MM.1S (cell line): ENCODE measurements around the gene TUBA3E.

Experiments
- EZH2 ChIP-seq: fragments of 300-600 bp; sonication (generic); optimal IDR thresholded peaks from 2 replicates; pipeline ENCODE3; 2017; ENCODE audit warnings: low read depth, mild to moderate bottlenecking, antibody characterized with exemption, low read length, mixed read lengths
- TF ChIP-seq, protein P1 (sequence below): fragments of 300-600 bp; sonication (generic); IDR thresholded peaks from 2 replicates; pipeline ENCODE4 v1.5.1; 2016; ENCODE audit warnings: antibody characterized with exemption, low read length, mixed read lengths

DNA sequence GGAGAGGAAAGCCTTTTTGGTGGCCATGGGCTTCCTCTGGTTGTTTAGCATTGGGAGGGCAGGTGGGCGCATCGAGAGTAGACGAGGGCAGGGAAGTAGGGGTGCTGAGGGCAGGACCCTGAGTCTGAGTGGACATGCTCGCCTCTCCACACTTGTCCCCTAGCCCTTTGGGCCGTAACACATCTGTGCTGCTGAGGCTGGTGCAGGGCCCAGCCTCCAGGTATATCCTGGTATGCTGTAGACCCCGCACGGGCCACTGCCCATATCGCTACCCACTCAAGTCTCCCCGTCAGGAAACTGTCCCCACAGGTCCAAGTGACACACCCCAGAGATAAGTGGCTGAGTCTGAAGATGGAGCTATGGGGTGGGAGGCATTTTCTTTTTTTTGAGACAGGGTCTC lies 39.6 kb downstream of the TUBA3E start:
- TF ChIP-seq, protein P1, sequence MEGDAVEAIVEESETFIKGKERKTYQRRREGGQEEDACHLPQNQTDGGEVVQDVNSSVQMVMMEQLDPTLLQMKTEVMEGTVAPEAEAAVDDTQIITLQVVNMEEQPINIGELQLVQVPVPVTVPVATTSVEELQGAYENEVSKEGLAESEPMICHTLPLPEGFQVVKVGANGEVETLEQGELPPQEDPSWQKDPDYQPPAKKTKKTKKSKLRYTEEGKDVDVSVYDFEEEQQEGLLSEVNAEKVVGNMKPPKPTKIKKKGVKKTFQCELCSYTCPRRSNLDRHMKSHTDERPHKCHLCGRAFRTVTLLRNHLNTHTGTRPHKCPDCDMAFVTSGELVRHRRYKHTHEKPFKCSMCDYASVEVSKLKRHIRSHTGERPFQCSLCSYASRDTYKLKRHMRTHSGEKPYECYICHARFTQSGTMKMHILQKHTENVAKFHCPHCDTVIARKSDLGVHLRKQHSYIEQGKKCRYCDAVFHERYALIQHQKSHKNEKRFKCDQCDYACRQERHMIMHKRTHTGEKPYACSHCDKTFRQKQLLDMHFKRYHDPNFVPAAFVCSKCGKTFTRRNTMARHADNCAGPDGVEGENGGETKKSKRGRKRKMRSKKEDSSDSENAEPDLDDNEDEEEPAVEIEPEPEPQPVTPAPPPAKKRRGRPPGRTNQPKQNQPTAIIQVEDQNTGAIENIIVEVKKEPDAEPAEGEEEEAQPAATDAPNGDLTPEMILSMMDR, result no peak
- TF ChIP-seq EZH2, result no peak
